Stimulated activated CD8-positive, alpha-beta memory T cell treated with anti-CD3 and anti-CD28 coated beads, Interleukin-4, amount 100 ng/mL, for 48 hours (primary cell): Measurements from ENCODE around the gene SMG1.
A peak's percentile ranks its signal among the peaks of the same experiment; 100 is the strongest.

Experiments used
- DNase-seq: peaks from one replicate; pipeline ENCODE4 v3.0.0-alpha.2; 2020

SMG1 gene

DNA sequence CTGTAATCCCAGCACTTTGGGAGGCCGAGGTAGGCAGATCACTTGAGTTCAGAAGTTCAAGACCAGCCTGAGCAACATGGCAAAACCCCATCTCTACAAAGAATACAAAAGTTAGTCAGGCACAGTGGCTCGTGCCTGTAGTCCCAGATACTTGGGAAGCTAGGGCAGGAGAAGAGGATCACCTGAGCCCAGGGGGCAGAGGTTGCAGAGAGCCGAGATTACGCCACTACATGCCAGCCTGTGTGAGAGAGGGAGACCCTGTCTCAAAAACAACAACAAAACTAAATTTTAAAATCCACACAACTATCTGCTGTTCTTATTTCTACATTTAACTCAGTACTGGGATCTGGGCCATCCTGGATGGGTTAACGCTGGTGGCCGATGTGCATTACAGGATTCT lies 83.6 kb downstream of the SMG1 start:
- DNase-seq, result no peak

DNA sequence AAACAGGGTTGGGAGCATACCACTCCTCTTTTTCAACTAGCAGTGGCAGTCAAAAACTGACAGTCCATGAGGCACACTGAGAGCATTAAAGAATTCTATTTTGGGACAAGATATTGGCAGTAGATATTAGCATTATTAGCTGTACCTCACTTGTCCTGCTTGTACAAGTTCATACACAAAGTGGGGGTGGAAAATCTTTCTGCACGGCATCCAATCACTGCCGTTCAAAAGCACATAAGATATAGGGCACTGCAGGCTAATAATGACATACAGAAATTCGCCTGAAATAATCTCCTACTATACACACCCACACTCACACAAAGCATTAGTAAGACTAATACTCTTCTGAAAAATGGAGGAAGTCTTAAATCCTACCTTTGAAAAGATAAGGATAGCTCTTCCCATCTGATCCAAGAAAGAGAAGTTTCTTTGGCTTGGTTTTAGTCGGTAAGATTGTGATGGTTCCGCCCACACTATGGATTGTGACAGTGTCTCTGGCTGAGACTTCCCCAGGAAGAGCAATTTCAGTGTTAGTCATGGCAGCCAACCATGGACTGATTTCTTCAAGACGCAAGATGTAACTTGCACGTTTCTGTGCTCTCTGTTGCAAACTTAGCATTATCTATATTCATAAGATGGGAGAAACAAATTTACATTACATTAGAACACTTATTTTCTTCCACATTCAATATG lies 84.2 kb downstream of the SMG1 start:
- no peak for DNase-seq

DNA sequence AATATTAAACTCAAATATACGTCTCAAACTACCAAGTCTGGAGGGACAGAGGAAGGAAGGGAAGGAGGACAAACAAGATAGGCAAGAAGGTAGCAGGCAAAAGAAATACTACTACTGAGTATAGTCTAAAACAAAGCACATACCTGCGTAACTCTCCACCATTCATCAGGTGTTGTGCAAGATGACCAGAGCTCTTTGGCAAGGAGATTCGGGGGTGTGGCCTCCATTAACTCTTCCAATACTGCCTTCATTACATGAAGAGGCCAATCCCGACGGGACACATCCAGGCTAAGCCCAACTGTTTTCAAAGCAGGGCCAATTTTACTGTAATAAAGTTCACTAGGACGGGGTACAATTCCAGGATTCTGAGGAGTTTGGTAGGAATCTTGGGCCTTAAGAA lies 86.7 kb downstream of the SMG1 start:
- no peak for DNase-seq

DNA sequence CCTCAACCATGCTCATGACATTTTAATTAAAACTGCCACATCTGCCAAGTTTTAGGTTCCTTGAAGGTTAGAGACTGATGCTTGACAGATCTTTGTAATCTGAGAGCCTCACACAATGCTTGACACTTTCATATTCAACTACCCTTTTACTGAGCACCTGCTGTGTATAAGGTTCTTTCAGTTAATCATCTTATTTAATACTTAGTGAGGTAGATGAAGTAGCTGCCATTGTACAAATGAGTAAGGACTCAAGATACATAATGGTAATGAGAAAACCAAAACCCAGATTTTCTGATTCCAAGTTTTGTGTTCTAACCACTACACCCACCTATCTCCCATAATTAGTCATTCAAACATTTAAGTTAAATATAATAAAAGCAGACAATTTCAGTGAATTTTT lies 89.5 kb downstream of the SMG1 start:
- no peak for DNase-seq

DNA sequence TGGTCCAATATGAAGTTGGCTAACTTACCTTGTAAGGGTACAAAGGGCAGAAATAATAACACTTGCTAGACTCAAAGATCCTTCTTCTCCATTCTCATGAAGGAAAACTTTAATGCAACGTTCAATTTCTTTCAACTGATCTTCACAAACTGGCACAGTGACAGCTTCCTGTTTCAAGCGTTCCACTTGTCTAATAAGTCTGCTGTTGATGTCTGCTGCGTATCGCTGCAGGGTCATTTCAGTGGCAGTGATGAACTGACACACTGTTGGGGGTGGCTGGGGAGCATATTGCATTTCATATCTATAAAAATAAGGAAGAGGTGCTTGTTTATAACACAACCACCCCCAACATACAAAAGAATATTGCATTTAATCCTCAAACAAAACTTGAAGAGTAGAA lies 91.3 kb downstream of the SMG1 start:
- no peak for DNase-seq

DNA sequence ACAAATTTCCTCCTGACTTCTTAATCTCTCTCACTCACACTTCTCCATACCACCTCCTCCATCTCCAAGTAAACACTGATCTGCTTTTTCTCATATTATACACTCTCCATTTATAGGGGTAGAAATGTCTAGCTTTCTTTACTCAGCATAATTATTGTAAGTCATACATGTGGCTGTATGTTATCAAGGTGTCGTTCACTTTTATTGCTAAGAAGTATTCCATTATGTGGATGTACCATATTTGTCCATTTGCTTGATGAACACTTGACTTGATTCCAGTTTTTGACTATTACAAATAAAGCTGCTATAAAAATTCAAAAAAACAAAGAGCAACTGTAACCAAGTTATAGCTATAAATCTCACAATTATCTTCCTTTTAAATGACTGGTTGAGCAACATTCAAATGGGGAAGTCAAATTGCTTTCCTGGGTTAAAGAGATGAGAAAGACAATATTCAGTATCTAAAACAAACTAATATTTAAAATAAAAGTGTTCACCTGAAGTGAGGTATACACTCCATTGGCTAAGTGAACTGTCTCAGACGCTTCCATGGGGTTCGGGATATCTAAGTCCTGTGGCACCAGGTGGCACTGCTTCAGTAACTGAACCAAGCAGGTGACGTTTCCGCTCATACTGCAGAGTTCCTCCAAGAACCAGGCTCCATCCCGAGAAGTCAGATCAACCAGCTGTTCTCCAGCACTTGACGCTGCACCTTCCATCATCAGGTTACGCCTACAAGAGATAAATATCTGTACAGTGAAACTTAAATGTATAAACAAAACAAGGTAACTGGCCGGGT lies 92.3 kb downstream of the SMG1 start:
- DNase-seq, result no peak

DNA sequence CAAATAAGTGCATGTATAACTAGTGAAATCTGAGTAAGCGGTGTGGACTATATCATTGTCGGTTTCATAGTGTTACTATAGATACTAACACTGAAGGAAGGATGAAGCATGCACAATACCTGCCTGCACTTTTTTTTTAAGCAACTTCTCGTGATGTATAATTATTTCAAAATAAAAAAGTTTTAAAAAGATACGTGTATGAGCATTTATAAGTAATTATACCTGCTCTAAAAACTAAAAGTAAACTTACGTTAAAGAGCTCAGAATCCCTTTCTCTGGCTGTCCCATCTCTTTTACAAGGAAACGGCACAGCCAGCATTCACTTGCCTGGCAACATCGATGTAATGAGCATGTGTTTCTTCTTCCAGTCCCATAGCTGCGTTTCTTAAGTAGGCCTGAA lies 93.6 kb downstream of the SMG1 start:
- no peak for DNase-seq

DNA sequence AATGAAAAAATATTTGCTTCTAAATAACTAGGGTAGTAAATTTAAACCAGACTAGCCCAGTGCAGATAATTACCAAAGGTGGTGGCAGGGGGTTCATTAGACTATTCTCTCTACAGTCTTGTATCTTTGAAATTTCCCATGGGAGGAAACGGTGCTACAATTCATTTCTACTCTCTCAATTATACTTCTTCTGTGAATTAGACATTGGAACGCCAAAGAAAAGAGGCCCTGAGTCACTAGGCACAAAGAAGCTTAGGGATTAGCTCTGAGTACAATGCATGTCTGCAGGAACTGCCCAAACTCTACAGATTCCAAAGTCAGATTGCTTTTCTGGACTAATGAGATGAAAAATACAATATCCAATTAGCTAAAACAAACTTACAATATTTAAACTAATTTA lies 94.2 kb downstream of the SMG1 start:
- DNase-seq, result no peak

DNA sequence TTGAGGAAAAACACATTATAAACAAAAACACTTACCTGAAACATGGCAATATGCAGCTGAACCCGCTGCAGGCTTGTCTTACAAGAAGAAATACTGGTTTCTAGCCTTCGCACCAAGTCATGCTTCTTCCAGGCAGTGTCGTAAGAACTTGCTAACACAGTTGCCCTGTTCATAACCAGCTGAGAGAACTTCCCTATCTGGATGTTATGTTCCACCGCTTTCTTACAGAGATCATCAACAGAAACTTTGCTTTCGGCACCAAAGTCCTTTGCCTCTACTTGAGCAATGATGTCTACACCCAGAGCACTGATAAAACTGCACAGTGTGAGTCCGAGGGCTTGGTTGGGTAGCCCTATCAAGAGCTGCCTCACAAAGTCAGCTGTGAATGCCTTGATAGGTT lies 97.0 kb downstream of the SMG1 start:
- no peak for DNase-seq

DNA sequence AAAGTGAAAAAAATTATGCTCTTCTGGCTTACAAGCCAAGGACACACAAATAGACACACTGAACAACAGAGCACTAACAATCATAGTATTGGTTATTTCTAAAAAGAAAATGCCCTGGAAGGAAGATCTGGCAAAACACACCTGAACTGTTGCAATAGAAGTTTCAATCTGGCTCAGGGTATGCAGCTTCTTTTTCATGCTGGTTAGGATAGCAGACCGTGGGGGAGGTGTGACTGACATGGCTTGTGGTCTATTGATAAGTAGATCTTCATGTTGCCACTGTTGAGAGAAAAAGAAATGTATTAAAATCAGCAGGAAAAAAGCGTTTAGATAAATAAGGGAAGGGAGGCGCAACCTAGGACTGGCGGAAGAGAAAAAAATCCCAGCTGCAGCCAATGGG lies 98.3 kb downstream of the SMG1 start:
- no peak for DNase-seq

DNA sequence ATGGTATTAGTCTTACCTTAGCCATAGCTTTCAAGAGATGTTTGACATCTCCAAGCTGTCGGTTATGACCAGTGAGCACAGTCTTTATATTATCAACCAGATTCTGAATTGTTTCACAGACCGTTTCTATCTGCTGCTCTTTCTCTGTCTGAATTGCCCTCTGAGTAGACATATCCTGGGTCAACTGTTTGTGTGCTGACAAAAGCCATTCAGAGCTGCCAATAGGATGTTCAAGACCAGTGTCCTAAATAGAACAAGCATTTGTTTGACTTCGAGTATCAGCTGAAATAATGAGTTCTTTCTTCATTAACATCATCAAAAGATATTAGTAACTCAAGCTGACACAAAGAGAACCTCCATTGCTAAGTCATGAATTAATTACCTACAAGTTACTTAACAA lies 109.9 kb downstream of the SMG1 start:
- DNase-seq, result no peak

DNA sequence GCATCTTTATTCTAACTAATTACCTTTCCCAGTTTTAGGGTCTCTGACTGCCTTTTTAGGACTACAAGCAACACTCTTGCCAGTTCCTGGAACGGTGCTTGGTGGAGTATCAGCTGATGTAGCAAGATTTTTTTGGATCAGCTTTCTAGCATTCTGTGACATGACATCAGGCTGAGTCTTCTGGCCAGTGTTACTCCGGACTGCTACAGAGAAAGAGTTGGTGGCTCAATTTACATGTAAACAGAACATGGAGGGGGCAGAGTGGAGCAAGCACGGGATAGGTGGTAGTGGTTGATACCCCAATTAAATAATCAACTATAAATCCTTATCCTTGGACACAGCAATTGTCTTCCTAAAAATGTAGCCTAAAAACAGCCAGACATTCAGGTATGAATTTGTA lies 114.3 kb downstream of the SMG1 start:
- no peak for DNase-seq

DNA sequence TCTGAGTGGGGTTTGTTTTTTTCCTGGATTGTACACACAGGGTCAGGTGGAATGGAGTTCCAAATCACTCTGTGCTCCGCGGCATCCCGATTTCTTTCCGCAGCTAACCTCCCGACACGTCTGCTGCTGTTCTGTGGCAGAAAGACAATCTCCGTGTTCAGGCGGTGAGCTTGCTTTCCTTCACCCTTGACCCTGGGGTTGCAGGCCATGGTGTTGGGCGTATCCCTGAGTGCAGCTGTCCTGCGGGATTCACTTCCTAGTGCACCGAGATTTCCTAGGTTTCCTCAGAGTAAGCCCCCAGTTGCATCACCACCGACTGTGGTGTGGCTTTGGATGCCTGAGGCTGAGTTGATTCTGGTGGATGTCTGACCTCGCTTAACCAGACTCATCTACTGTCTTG lies 117.0 kb downstream of the SMG1 start:
- no peak for DNase-seq

DNA sequence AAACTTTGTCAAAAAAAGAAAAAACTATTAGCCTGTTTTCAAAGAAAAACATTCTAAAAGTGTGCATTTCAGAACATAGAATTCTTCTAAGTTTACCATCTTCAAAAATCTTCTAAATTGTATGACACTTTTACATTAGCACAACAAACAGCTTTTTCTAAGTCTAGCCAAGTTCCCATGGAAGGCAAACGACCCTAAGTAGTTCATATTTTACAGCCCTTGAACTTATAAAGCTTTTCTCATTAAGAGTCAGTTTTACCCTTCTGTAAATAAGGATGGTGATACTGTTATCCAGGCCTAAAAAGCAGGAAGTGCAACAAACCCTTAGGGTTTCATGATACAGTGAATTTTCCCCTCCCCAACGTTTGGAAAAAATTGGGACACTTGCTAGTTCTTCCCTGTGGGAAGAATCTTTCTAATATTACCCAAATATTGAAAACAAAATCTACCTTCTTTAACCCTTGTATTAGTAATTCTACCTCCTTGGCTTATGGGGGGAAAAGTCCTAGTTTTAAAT lies 120.9 kb downstream of the SMG1 start:
- DNase-seq, result no peak

DNA sequence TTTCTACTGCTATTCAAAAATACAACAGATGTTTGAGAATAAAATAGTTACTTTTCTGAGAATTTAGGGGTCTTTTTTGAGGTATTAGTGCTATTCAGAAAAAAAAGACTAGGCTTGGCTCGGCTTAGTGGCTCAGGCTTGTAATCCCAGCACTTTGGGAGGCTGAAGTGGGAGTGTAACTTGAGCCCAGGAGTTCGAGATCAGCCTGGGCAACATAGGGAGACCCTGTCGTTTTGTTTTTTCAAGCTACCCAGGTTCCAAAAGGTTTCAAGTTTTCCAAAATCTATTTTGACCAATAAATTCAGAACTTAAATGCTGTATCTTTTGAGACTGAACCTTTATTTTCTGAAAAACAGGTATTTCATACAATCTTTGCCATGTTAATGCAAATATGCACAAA lies 121.7 kb downstream of the SMG1 start:
- no peak for DNase-seq

DNA sequence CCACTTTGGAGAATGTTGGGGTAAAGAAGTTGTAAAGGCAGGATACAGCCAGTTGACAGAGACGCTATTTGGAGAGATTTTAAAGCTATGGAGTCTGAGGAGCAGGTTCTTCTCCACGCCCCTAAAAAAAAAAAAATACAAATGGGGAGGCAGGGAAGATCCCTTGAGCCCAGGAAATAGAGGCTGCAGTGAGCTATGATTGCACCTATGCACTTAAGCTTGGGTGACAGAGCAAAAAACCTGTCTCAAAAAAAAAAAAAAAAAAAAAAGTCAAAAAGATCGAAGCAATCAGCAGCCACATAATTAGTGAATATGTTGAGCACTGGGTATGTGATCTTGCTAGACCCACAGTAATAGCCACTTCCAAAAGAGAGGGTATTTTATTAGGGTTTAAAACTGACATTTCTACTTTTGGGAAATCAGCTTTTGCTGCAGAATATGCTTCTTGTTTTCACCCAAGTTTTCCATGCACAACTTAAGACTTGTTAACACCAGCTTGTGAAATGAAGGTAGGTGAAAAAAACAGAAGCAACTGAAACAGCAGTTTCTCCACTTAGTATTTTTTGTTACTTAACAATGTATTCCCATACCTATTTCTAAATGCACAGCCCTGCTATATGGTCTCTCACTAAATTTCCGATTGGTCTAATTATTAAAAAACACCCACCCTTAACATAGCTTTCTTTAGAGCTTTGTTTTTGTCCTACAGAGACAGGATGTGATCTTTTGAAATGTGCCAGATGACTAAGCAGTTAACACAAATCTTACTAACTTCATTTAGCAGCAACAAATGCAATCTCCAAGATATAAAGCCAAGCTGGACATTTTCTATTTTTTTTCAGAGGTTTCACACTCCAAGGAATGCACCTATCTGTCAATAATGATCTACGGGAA lies 122.4 kb downstream of the SMG1 start:
- no peak for DNase-seq

DNA sequence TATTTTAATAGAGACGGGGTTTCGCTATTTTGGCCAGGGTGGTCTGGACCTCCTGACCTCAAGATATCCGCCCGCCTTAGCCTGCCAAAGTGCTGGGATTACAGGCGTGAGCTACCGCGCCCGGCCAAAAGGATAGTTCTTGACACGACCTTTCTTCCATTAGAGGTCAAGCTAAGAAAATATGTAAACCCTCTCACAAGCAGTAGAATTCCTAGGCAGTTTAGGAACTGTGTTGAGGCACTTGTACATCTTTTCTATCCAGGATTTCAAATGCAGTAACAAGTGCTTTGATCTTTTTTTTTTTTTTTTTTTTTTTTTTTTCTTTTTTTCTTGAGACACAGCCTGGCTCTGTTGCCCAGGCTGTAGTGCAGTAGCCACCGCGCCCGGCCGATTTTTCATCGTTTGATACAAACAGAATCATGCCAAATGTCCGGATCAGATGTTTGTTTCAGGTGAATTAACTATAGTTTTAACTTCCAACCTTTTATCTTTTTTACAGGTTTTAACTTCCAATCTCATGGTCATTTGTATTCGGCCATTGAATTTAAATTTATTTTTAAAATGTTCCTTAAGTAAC lies 123.4 kb downstream of the SMG1 start:
- no peak for DNase-seq

DNA sequence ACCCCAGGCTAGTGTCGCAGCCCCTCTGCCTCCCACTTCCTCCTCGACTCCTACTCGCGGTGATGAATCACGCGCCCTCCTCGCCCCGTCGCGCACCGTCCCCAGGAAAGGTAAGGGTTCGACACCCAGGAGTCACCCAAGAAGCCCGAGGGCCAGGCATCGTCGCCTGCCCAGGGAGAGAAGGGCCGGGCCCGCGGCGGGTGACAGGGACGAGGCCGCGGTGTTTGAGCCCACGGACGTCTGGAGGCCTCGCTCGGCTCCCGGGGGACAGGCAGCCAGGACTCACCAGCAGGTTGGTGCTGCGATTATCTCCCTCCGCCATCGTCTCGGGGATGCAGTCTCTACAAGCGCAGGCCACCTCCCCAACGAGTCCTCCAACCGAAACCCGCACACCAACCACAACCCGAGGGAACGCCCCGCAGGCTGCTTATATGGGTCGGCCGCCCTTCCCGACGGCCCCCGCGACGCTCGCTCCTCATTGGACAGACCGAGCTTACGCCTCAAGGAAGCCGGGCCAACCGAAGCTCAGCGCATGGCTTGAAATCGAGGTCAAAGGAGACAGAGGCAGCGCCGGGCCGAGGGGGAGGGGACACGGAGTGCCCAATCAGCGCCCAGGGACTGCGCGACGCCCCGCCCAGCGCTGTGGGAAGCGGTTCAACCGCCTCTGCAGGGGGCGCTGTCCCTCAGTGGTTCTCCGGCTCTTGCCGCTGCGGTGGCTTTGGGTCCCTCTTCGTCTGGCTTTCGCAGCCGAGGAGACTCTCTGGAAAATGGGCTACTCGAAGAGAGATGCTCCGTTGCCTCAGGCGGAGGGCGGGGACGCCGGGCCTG lies 124.8 kb downstream of the SMG1 start, which contains the start of gene ARL6IP1:
ARL6IP1 (minus strand) TSS at position 405 of the 828 bp plus-strand sequence; CDS start at position 322, 83 bp downstream.
- DNase-seq, result peak; percentile 98

DNA sequence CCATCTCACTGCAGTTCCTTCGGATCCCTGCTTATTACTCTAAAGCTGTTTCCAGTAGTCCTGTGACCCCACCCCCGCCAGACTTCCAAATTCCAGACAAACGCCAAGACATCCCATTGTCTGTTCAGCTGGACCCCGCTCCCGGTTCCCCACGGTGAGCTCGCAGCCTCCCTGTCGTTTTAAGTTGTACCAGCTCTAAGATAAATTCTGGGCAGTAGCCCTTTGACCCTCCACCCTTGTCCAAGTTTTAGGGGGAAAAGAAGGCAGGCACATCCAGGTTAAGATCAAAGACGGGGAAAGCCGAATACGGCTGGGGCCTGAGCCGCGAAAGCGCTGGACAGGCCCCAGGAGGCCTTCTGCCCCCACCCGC lies 125.4 kb downstream of the SMG1 start:
- DNase-seq, result no peak

DNA sequence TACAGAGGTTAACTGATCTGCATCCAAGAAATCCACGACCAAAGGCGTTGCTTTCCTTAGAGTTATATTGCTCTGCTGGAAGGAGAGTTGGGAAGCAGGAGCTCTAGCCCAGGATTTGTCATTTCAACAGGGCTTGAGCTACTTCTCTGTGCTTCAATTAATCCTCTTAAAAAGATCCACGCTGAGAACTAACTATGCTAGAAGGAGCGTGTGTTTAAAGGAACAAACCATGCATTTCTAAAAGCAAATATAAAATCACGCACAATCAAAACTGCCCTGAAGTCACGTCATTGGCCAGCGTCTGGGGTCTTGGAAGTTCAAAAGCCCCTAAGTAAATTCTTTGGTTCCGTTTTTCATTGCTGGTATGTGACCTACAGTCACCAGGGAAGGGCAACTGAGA lies 125.9 kb downstream of the SMG1 start:
- DNase-seq, result no peak

DNA sequence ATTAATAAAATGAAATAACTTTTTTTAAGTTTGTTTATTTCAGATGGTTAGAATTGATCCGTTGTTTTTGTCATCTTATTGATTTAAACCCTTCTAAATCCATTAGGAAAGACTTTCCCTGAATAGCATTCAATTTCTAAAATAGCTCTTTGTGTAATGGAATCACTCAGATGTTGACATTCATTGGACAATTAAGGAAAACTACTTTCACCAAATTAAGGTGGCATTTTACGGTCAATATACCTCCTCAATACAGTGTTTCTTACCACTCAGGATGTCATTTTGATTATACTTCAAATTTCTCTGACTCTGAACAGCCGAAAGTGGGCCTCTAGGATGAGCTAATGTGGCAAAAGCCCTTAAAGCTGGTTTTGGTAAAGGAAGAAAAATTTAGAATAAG lies 126.7 kb downstream of the SMG1 start:
- no peak for DNase-seq

DNA sequence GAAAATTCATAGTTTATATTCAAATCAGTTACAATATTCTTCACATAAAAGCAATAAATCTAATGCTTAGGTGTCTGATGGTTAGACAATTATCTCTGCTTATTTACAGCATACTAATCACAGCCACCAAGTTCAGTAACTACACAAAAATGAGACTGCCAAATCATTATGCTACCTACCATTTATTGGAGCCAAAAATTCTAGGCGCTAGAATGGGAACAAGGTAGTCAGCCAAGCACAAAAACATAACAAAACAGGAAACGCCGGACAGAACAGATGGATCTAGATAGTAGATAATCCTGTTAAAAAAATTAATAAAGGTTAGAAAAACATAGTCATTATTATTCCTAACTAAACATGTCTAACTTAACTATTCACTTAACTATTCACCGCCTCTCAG lies 128.5 kb downstream of the SMG1 start:
- DNase-seq, result no peak
